ENCODE measurements around the gene TP63.

DNA sequence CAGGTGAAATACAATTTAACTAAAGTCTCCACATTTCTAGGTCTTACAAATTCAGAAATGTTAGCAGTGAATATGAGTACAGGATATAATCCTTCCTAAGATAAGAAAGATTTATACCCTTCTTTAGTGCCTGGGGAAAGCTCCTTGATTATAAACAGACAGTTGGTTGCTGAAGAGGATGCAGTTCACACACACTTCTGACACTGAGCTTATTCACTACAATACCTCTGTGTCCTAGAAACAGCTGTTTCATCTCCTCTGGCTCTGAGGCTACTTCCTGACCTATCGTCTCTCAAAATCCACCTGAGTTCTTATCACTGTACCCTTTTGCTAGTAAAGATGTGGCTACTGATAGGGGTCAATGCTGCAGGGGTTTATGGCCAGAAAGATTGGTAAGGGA lies 57.1 kb downstream of the TP63 start:
- TF ChIP-seq, protein P1, sequence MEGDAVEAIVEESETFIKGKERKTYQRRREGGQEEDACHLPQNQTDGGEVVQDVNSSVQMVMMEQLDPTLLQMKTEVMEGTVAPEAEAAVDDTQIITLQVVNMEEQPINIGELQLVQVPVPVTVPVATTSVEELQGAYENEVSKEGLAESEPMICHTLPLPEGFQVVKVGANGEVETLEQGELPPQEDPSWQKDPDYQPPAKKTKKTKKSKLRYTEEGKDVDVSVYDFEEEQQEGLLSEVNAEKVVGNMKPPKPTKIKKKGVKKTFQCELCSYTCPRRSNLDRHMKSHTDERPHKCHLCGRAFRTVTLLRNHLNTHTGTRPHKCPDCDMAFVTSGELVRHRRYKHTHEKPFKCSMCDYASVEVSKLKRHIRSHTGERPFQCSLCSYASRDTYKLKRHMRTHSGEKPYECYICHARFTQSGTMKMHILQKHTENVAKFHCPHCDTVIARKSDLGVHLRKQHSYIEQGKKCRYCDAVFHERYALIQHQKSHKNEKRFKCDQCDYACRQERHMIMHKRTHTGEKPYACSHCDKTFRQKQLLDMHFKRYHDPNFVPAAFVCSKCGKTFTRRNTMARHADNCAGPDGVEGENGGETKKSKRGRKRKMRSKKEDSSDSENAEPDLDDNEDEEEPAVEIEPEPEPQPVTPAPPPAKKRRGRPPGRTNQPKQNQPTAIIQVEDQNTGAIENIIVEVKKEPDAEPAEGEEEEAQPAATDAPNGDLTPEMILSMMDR (IDR thresholded peaks at IDR 0.05; ENCODE audit: poor library complexity, severe bottlenecking): no peak
- TF ChIP-seq POLR2AphosphoS5 (IDR thresholded peaks at IDR 0.05): no peak
- TF ChIP-seq EZH2 (IDR thresholded peaks at IDR 0.05; ENCODE audit: borderline replicate concordance, insufficient read depth, low read length, poor library complexity, severe bottlenecking): no peak
- TF ChIP-seq, protein P2, sequence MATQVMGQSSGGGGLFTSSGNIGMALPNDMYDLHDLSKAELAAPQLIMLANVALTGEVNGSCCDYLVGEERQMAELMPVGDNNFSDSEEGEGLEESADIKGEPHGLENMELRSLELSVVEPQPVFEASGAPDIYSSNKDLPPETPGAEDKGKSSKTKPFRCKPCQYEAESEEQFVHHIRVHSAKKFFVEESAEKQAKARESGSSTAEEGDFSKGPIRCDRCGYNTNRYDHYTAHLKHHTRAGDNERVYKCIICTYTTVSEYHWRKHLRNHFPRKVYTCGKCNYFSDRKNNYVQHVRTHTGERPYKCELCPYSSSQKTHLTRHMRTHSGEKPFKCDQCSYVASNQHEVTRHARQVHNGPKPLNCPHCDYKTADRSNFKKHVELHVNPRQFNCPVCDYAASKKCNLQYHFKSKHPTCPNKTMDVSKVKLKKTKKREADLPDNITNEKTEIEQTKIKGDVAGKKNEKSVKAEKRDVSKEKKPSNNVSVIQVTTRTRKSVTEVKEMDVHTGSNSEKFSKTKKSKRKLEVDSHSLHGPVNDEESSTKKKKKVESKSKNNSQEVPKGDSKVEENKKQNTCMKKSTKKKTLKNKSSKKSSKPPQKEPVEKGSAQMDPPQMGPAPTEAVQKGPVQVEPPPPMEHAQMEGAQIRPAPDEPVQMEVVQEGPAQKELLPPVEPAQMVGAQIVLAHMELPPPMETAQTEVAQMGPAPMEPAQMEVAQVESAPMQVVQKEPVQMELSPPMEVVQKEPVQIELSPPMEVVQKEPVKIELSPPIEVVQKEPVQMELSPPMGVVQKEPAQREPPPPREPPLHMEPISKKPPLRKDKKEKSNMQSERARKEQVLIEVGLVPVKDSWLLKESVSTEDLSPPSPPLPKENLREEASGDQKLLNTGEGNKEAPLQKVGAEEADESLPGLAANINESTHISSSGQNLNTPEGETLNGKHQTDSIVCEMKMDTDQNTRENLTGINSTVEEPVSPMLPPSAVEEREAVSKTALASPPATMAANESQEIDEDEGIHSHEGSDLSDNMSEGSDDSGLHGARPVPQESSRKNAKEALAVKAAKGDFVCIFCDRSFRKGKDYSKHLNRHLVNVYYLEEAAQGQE (IDR thresholded peaks at IDR 0.05; ENCODE audit: borderline replicate concordance): no peak
- TF ChIP-seq EP300 (conservative IDR thresholded peaks at IDR 0.05; ENCODE audit: poor library complexity, severe bottlenecking): no peak
